ENCODE results near the gene MED28.
"Not testable (repeated sequence)": the region's sequence is repeated elsewhere in the genome, so short reads cannot be mapped to it uniquely, and the experiment has no call there.

Gene MED28

GRCh38 chr4:17619416-17620105, 5.1 kb downstream of the MED28 start:
- DNase-seq, result no peak

GRCh38 chr4:17623451-17624001, 9.1 kb downstream of the MED28 start:
- DNase-seq, result no peak

- DNase-seq, result no peak
These were observed 10.4 kb downstream of the MED28 start for GRCh38 chr4:17624821-17625220.

- no peak for DNase-seq
These were observed 15.8 kb downstream of the MED28 start for GRCh38 chr4:17630228-17630627.

GRCh38 chr4:17633600-17633999, 19.2 kb downstream of the MED28 start:
- DNase-seq, result no peak

GRCh38 chr4:17635056-17635455, 20.6 kb downstream of the MED28 start:
- no peak for DNase-seq

- DNase-seq, result no peak
These were observed 21.9 kb downstream of the MED28 start for GRCh38 chr4:17636341-17636695.

GRCh38 chr4:17636696-17637622, 22.5 kb downstream of the MED28 start:
- peak; percentile 81 for DNase-seq

- no peak for DNase-seq
These were observed 24.7 kb downstream of the MED28 start for GRCh38 chr4:17639136-17639535.

- no peak for DNase-seq
These were observed 27.9 kb downstream of the MED28 start for GRCh38 chr4:17642398-17642783.

- DNase-seq, result no peak
These were observed 32.3 kb downstream of the MED28 start for GRCh38 chr4:17646693-17647092.

- DNase-seq, result no peak
These were observed 32.9 kb downstream of the MED28 start for GRCh38 chr4:17647176-17647806.

- DNase-seq, result no peak
These were observed 33.5 kb downstream of the MED28 start for GRCh38 chr4:17647927-17648326.

- no peak for DNase-seq
These were observed 36.0 kb downstream of the MED28 start for GRCh38 chr4:17650406-17650805.

GRCh38 chr4:17654701-17655100, 40.3 kb downstream of the MED28 start:
- no peak for DNase-seq

- no peak for DNase-seq
These were observed 42.6 kb downstream of the MED28 start for GRCh38 chr4:17657090-17657489.

GRCh38 chr4:17657849-17658248, 43.4 kb downstream of the MED28 start:
- DNase-seq, result no peak

- DNase-seq, result not testable (repeated sequence)
These were observed 44.8 kb downstream of the MED28 start for GRCh38 chr4:17659196-17659595.

- peak; percentile 69 for DNase-seq
These were observed 48.3 kb downstream of the MED28 start for GRCh38 chr4:17662694-17663093.

- peak; percentile 61 for DNase-seq
These were observed 50.3 kb downstream of the MED28 start for GRCh38 chr4:17664755-17665154.

- DNase-seq, result peak; percentile 9
These were observed 50.9 kb downstream of the MED28 start for GRCh38 chr4:17665346-17665745.

- DNase-seq, result no peak
These were observed 51.4 kb downstream of the MED28 start for GRCh38 chr4:17665852-17666251.

GRCh38 chr4:17667253-17667652, 52.8 kb downstream of the MED28 start:
- no peak for DNase-seq
